Astrocyte (in vitro differentiated cells and primary cell): Measurements from ENCODE around the gene NUDT5. TPM values are rescaled to one million over a fixed set of nuclear protein-coding genes. Genes with fewer than 3 reads are reported as not detected.
A peak's percentile ranks its signal among the peaks of the same experiment; 100 is the strongest.

Experiments used
- DNase-seq: peaks from one replicate; pipeline ENCODE4 v3.0.0-alpha.2; 2010; ENCODE audit warnings: low read depth
- FAIRE-seq: peaks from 2 replicates; lab custom pipeline; 2011; peaks lifted over from hg19 to GRCh38; lab: Jason Lieb, UNC
- H2AFZ ChIP-seq: 2 replicates; pipeline ENCODE4 v1.6.0; 2012; ENCODE audit warnings: low read depth, low read length, inconsistent platforms
- H3K27ac ChIP-seq: 2 replicates; pipeline ENCODE4 v1.5.1; 2011; ENCODE audit warnings: low read depth, low read length, inconsistent platforms
- H3K27me3 ChIP-seq: 2 replicates; pipeline ENCODE4 v1.6.0; 2011; ENCODE audit warnings: low read length, inconsistent platforms; ENCODE audit not compliant: insufficient read depth
- H3K36me3 ChIP-seq: 2 replicates; pipeline ENCODE4 v1.5.1; 2011; ENCODE audit warnings: low read length, inconsistent platforms; ENCODE audit not compliant: insufficient read depth
- H3K4me1 ChIP-seq: 2 replicates; pipeline ENCODE4 v1.5.1; 2011; ENCODE audit warnings: low read length, inconsistent platforms; ENCODE audit not compliant: insufficient read depth
- H3K4me2 ChIP-seq: 2 replicates; pipeline ENCODE4 v1.6.0; 2012; ENCODE audit warnings: low read length, inconsistent platforms
- H3K4me3 ChIP-seq: 2 replicates; pipeline ENCODE4 v1.5.1; 2011; ENCODE audit warnings: low read depth, mild to moderate bottlenecking, low read length, inconsistent platforms; ENCODE audit not compliant: insufficient read depth
- H3K79me2 ChIP-seq: 2 replicates; pipeline ENCODE4 v1.6.0; 2012; ENCODE audit warnings: mild to moderate bottlenecking, low read length, inconsistent platforms; ENCODE audit not compliant: insufficient read depth
- H3K9ac ChIP-seq: 2 replicates; pipeline ENCODE4 v1.6.0; 2012; ENCODE audit warnings: mild to moderate bottlenecking, low read length, inconsistent platforms
- H3K9me3 ChIP-seq: 2 replicates; pipeline ENCODE4 v1.5.1; 2012; ENCODE audit warnings: low read depth, mild to moderate bottlenecking, low read length, inconsistent platforms; ENCODE audit not compliant: insufficient read depth
- H4K20me1 ChIP-seq: 2 replicates; pipeline ENCODE4 v1.6.0; 2012; ENCODE audit warnings: low read length, inconsistent platforms; ENCODE audit not compliant: insufficient read depth
- H3K27ac Mint-ChIP-seq: one replicate; pipeline ENCODE4 v1.8.0; 2021; ENCODE audit warnings: mild to moderate bottlenecking, mixed read lengths; ENCODE audit not compliant: unreplicated experiment
- H3K27me3 Mint-ChIP-seq: one replicate; pipeline ENCODE4 v1.8.0; 2021; ENCODE audit warnings: low read depth, mixed read lengths; ENCODE audit not compliant: unreplicated experiment
- H3K36me3 Mint-ChIP-seq: one replicate; pipeline ENCODE4 v1.8.0; 2021; ENCODE audit warnings: low read depth, mixed read lengths; ENCODE audit not compliant: unreplicated experiment
- H3K4me1 Mint-ChIP-seq: one replicate; pipeline ENCODE4 v1.8.0; 2021; ENCODE audit warnings: low read depth, mixed read lengths; ENCODE audit not compliant: unreplicated experiment
- H3K4me3 Mint-ChIP-seq: one replicate; pipeline ENCODE4 v1.8.0; 2021; ENCODE audit warnings: mild to moderate bottlenecking, moderate library complexity, mixed read lengths; ENCODE audit not compliant: unreplicated experiment
- H3K9me3 Mint-ChIP-seq: one replicate; pipeline ENCODE4 v1.8.0; 2021; ENCODE audit warnings: mild to moderate bottlenecking, mixed read lengths; ENCODE audit not compliant: unreplicated experiment
- EZH2 ChIP-seq: IDR thresholded peaks from 2 replicates; pipeline ENCODE4 v1.6.1; 2012; ENCODE audit warnings: mild to moderate bottlenecking, low read length, inconsistent platforms; ENCODE audit not compliant: insufficient read depth
- total RNA-seq: library from RNA; stranded (reverse); gene quantifications from 2 replicates; pipeline ENCODE4 v1.2.1, GENCODE V29; 2021
- TF ChIP-seq, protein P1 (sequence below): IDR thresholded peaks from 2 replicates; pipeline ENCODE4 v1.5.1; 2011; ENCODE audit warnings: low read depth, mild to moderate bottlenecking, inconsistent platforms, low read length, moderate library complexity; ENCODE audit not compliant: insufficient read depth

The NUDT5 gene
- total RNA-seq, 1 donor from 2014 or later = 85.2 TPM

DNA sequence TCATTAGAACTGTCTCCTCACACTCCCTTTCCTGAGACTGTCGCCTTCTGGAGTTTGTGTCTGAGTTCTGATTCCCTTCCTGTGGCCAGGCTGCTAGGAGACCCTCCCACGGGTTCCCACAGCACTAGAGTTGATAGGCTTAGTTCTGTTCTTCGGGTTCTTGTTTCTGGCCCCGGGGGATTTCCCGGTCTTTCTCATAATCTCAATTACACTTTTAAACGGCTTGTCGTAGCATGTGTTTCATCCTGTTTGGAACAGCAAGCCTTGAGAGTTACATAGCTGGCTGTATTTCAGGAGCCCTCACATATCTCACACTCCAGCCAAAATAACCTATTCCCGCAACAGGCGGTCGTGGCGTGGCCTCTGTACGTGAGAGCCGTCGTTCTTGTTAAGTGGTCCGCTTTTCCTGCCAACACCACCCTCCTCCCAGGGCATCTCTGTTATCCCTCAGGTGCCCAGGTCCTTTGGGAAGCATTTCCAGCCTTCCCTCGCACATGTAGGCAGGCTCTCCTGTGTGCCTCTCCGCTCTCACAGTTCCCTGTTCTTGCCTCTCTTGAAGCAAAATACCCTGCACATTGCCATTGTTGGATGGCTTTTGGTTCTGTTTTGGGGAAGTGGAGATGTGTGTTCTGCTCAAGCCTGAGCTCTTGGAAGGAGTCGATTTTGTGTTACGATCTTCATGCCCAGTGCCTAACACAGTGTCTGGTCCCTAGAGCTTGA, 46.3 kb upstream of the NUDT5 start:
- peaks cover 11% of the 10 kb centered on the region for H4K20me1 ChIP-seq
- H3K4me2 ChIP-seq = no peak overlapping the region
- Mint-ChIP-seq H3K4me3 (peak overlapping the region; percentile 17), H3K27ac (peak overlapping the region; percentile 75), H3K9me3 (no peaks in the 10 kb centered on the region), H3K36me3 (peaks cover 26% of the 10 kb centered on the region), H3K4me1 (peaks cover 13% of the 10 kb centered on the region), H3K27me3 (no peaks in the 10 kb centered on the region)
- no peak overlapping the region for H3K27ac ChIP-seq
- no peaks in the 10 kb centered on the region for H3K4me1 ChIP-seq
- H3K9me3 ChIP-seq = no peaks in the 10 kb centered on the region
- FAIRE-seq = no peak
- peaks cover 29% of the 10 kb centered on the region for H3K36me3 ChIP-seq
- H2AFZ ChIP-seq = no peak overlapping the region
- H3K79me2 ChIP-seq = peaks cover 7% of the 10 kb centered on the region
- DNase-seq = peak; percentile 25
- H3K4me3 ChIP-seq = no peak overlapping the region
- no peaks in the 10 kb centered on the region for H3K27me3 ChIP-seq
- no peak overlapping the region for H3K9ac ChIP-seq
- TF ChIP-seq, protein P1, sequence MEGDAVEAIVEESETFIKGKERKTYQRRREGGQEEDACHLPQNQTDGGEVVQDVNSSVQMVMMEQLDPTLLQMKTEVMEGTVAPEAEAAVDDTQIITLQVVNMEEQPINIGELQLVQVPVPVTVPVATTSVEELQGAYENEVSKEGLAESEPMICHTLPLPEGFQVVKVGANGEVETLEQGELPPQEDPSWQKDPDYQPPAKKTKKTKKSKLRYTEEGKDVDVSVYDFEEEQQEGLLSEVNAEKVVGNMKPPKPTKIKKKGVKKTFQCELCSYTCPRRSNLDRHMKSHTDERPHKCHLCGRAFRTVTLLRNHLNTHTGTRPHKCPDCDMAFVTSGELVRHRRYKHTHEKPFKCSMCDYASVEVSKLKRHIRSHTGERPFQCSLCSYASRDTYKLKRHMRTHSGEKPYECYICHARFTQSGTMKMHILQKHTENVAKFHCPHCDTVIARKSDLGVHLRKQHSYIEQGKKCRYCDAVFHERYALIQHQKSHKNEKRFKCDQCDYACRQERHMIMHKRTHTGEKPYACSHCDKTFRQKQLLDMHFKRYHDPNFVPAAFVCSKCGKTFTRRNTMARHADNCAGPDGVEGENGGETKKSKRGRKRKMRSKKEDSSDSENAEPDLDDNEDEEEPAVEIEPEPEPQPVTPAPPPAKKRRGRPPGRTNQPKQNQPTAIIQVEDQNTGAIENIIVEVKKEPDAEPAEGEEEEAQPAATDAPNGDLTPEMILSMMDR = no peak
- TF ChIP-seq EZH2 = no peak

DNA sequence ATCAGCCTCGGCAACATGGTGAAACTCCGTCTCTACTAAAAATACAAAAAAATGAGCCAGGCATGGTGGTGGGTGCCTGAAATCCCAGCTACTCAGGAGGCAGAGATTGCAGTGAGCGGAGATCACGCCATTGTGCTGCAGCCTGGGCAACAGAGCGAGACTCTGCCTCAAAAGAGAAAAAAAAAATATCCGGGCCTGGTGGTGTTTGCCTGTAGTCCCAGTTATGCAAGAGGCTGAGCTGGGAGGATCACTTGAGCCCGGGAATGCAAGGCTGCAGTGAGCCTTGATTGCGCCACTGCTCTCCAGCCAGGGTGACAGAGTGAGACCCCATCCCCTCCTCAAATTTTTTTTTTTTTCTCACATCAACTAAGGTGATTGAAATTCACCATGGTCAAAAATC, 43.1 kb upstream of the NUDT5 start:
- TF ChIP-seq, protein P1 = no peak
- TF ChIP-seq EZH2 = no peak
- FAIRE-seq = no peak
- Histone ChIP-seq H3K9me3 (no peaks in the 10 kb centered on the region), H3K9ac (no peak overlapping the region), H4K20me1 (peaks cover 11% of the 10 kb centered on the region), H3K79me2 (peaks cover 7% of the 10 kb centered on the region), H3K4me2 (no peak overlapping the region), H3K27ac (no peak overlapping the region), H2AFZ (no peak overlapping the region), H3K4me1 (no peaks in the 10 kb centered on the region), H3K36me3 (peaks cover 32% of the 10 kb centered on the region), H3K4me3 (no peak overlapping the region), H3K27me3 (no peaks in the 10 kb centered on the region)
- DNase-seq = no peak
- Mint-ChIP-seq H3K4me1 (peaks cover 20% of the 10 kb centered on the region), H3K27ac (no peak overlapping the region), H3K9me3 (no peaks in the 10 kb centered on the region), H3K27me3 (no peaks in the 10 kb centered on the region), H3K4me3 (no peak overlapping the region), H3K36me3 (peaks cover 22% of the 10 kb centered on the region)
